Lower lobe of right lung (tissue), 2 donors: Measurements from ENCODE around the gene CRYGS. TPM values are rescaled to one million over a fixed set of nuclear protein-coding genes. Genes with fewer than 3 reads are reported as not detected.
A peak's percentile ranks its signal among the peaks of the same experiment; 100 is the strongest.

Experiments
- ATAC-seq, 2 donors: fragments of 200-7000 bp; cut with Tn5 transposase; one replicate each; pipeline ENCODE4 v1.9.1; 2020 to 2022; ENCODE audit warnings: mild to moderate bottlenecking in 2 of 2, moderate library complexity in 2 of 2
- DNase-seq: peaks from one replicate; pipeline ENCODE4 v3.0.0-alpha.2; 2020
- H3K27ac ChIP-seq: fragments of 200-600 bp; one replicate; pipeline ENCODE4 v1.8.0; 2022
- H3K27me3 ChIP-seq: fragments of 200-600 bp; one replicate; pipeline ENCODE4 v1.8.0; 2022; ENCODE audit warnings: low read depth
- H3K36me3 ChIP-seq: fragments of 200-600 bp; one replicate; pipeline ENCODE4 v1.8.0; 2022; ENCODE audit warnings: mild to moderate bottlenecking
- H3K4me1 ChIP-seq: fragments of 200-600 bp; one replicate; pipeline ENCODE4 v1.8.0; 2022
- H3K4me3 ChIP-seq: fragments of 200-600 bp; one replicate; pipeline ENCODE4 v1.8.0; 2022; ENCODE audit warnings: mild to moderate bottlenecking
- H3K9me3 ChIP-seq: fragments of 200-600 bp; one replicate; pipeline ENCODE4 v1.8.0; 2022
- intact Hi-C: fragments of 100-400 bp; cut with DNase I; formaldehyde crosslinking; loops from one replicate; pipeline ENCODE4 v1.11.0; 2022
- total RNA-seq: library from RNA; stranded (reverse); fragmentation: NEBNext Ultra II Directional; extraction: Animal tissue kit (Norgen Biotek cat#: 25700); gene quantifications from one replicate; pipeline ENCODE4 v1.2.1, GENCODE V29; 2021
- TF ChIP-seq, protein P1 (sequence below): fragments of 200-600 bp; IDR thresholded peaks from one replicate; pipeline ENCODE4 v1.8.0; 2022; ENCODE audit warnings: antibody characterized with exemption, mild to moderate bottlenecking
- donor health status: DM: no; HTN: yes; CAD: no; lungs with severe emphysema.

Gene CRYGS
- total RNA-seq, 1 donor from 2014 or later: 4.0 TPM

DNA sequence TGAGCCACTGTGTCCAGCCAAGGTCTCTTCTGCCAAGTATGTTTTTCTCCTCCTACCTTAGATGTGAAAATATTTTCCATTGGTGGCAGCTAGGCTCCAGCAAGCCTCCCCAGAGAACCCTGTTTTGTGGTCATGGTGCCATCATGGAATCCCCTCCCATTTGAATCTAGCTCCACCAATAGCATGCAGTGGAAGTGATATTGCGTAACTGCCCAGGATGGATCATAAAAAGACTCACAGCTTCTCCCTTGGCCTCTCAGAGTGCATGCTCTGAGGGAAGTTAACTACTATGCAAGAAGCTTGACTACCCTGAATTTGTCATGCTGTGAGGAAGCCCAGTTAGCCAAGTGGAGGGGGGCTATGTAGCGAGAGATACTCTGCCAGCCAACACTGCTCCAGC lies 27.5 kb downstream of the CRYGS start:
- no peak overlapping the region for H3K27ac ChIP-seq
- no peak for ATAC-seq
- DNase-seq: no peak
- H3K27me3 ChIP-seq: peaks cover 3% of the 10 kb centered on the region
- intact Hi-C loops: no loop called here
- TF ChIP-seq, protein P1, sequence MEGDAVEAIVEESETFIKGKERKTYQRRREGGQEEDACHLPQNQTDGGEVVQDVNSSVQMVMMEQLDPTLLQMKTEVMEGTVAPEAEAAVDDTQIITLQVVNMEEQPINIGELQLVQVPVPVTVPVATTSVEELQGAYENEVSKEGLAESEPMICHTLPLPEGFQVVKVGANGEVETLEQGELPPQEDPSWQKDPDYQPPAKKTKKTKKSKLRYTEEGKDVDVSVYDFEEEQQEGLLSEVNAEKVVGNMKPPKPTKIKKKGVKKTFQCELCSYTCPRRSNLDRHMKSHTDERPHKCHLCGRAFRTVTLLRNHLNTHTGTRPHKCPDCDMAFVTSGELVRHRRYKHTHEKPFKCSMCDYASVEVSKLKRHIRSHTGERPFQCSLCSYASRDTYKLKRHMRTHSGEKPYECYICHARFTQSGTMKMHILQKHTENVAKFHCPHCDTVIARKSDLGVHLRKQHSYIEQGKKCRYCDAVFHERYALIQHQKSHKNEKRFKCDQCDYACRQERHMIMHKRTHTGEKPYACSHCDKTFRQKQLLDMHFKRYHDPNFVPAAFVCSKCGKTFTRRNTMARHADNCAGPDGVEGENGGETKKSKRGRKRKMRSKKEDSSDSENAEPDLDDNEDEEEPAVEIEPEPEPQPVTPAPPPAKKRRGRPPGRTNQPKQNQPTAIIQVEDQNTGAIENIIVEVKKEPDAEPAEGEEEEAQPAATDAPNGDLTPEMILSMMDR: no peak
- H3K9me3 ChIP-seq: peaks cover 3% of the 10 kb centered on the region
- H3K4me3 ChIP-seq: no peak overlapping the region
- H3K36me3 ChIP-seq: no peaks in the 10 kb centered on the region
- no peaks in the 10 kb centered on the region for H3K4me1 ChIP-seq

DNA sequence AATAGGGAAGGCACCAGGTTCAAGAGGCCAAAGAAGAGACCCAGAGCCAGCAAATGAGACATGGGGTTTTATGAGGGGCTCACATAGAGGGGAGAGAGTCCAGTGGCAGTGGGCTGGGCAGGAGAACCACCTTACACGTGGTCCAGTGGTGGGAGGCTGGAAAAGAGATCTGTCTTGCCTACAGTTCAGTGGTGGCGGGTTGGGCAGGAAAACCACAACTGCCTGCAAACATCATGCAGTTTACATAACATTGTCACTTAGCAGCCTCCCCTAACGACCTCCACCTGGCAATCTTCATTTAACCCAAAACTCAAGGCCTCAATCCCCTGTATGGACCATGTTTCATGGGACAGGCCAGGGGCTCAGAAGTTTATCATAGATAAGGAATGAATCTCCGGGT lies 29.1 kb downstream of the CRYGS start:
- Histone ChIP-seq H3K36me3 (no peaks in the 10 kb centered on the region), H3K4me1 (no peaks in the 10 kb centered on the region), H3K9me3 (peaks cover 3% of the 10 kb centered on the region), H3K27me3 (peaks cover 3% of the 10 kb centered on the region), H3K27ac (no peak overlapping the region), H3K4me3 (no peak overlapping the region)
- ATAC-seq (no peak), DNase-seq (no peak)
- intact Hi-C loops: no loop called here
- TF ChIP-seq, protein P1: no peak

GRCh38 chr3:186514296-186515002 lies 29.7 kb downstream of the CRYGS start:
- no peak for DNase-seq
- no peak for ATAC-seq
- Histone ChIP-seq H3K9me3 (peaks cover 3% of the 10 kb centered on the region), H3K27me3 (peaks cover 3% of the 10 kb centered on the region), H3K36me3 (no peaks in the 10 kb centered on the region), H3K4me3 (no peak overlapping the region), H3K4me1 (no peaks in the 10 kb centered on the region), H3K27ac (no peak overlapping the region)
- TF ChIP-seq, protein P1: peak; percentile 35
- intact Hi-C loops: no loop called here

DNA sequence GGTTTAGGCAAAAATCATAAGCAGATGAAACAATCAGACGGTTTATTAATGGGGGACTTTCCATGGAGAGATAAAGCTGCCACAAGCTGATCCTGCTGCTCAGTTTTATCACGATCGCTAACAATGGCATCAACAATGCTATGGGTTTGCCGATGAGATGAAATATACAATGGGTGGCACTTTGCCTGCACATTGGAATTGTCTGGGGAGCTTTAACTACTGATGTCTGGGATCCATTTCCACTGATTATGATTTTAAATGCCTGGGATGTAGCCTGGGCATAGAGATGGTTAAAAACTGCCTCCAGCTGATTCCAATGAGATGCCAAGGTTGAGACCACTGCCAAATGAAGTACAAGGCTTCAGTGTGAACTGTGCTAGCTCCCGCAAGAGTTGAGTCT lies 30.8 kb downstream of the CRYGS start:
- Histone ChIP-seq H3K4me1 (no peaks in the 10 kb centered on the region), H3K9me3 (peaks cover 3% of the 10 kb centered on the region), H3K27ac (no peak overlapping the region), H3K36me3 (no peaks in the 10 kb centered on the region), H3K4me3 (no peak overlapping the region), H3K27me3 (peaks cover 3% of the 10 kb centered on the region)
- TF ChIP-seq, protein P1: no peak
- intact Hi-C loops: no loop called here
- ATAC-seq: no peak
- no peak for DNase-seq

DNA sequence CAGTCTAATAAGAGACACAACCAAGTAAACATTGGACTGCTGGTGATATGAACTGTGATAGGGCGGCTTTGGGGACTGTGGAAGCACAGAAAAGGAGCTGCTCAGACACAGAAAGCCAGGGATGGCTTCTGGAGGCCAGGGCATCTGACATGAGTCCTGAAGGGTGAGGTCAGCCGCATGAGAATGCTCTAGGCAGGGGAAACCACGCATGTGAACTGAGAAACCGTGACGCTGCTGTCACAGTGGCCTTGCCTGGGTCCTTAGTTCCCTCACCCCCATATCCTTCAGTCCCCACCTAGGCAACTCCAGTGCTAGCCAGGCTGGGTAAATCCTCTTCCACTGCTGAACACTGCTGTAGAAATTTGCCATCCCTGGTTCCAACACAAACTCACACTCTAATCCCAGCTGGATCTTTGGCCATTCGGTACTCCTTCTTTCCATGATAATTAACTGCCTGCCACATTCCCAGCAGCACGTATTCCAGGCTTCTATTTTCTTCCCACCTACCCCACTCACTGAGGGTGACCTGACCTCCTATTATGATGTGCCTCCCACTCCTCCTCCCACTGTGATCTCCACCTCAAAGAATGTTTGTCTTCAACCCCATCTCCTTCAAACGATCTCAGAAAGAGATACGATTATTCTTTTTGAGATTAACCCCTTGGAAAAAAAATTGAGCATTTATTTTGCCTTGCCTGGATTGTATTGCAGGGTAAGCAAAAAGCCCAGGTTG lies 31.4 kb downstream of the CRYGS start:
- no peaks in the 10 kb centered on the region for H3K4me1 ChIP-seq
- ATAC-seq (no peak), DNase-seq (no peak)
- H3K4me3 ChIP-seq: no peak overlapping the region
- H3K27me3 ChIP-seq: peaks cover 3% of the 10 kb centered on the region
- TF ChIP-seq, protein P1: no peak
- intact Hi-C loops: no loop called here
- no peaks in the 10 kb centered on the region for H3K36me3 ChIP-seq
- H3K9me3 ChIP-seq: peaks cover 3% of the 10 kb centered on the region
- no peak overlapping the region for H3K27ac ChIP-seq
